ENCODE data around the gene GAA.

Gene GAA

DNA sequence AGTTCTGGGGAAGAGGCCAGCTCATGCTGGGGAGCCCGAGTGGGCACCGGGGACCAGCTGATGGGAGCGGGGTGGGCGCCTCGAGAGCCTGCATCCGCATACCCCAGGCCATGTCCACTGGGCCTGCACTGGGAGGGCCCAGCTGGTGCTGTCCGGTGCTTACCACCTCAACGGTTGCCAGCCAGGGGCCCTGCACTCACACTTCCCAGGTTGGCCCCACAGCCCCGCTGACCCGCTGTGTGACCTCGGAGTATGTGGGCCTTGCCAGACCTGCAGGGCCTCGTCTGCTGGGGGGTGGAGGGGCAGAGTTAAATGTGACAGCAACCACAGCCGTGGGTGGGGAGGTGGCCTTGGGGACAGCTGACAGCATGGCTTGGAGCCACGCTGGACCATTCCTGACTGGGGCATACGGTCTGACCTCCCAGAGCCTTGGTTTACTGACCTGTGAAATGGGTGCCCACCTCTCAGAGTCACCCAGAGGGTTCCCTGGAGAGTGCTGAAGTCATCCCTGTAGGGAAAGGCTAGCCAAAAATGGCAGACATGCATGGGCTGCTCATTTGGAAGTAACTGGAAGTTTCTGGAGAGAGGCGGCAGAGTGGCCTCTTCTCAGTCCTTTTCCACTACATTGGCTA, 5.4 kb upstream of the GAA start:
- no peak overlapping the region for H3K27ac ChIP-seq (ENCODE audit: low read depth, low read length, poor library complexity, severe bottlenecking)
- peaks cover 7% of the 10 kb centered on the region for H3K4me1 ChIP-seq (ENCODE audit: insufficient read depth, low read length, severe bottlenecking)
- TF ChIP-seq, protein P1, sequence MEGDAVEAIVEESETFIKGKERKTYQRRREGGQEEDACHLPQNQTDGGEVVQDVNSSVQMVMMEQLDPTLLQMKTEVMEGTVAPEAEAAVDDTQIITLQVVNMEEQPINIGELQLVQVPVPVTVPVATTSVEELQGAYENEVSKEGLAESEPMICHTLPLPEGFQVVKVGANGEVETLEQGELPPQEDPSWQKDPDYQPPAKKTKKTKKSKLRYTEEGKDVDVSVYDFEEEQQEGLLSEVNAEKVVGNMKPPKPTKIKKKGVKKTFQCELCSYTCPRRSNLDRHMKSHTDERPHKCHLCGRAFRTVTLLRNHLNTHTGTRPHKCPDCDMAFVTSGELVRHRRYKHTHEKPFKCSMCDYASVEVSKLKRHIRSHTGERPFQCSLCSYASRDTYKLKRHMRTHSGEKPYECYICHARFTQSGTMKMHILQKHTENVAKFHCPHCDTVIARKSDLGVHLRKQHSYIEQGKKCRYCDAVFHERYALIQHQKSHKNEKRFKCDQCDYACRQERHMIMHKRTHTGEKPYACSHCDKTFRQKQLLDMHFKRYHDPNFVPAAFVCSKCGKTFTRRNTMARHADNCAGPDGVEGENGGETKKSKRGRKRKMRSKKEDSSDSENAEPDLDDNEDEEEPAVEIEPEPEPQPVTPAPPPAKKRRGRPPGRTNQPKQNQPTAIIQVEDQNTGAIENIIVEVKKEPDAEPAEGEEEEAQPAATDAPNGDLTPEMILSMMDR (IDR thresholded peaks at IDR 0.05; ENCODE audit: low read length): no peak
- TF ChIP-seq EZH2 (IDR thresholded peaks at IDR 0.05; ENCODE audit: borderline replicate concordance, low read length): no peak
- H3K36me3 ChIP-seq (ENCODE audit: insufficient read depth, low read length): no peaks in the 10 kb centered on the region
- no peaks in the 10 kb centered on the region for H3K27me3 ChIP-seq (ENCODE audit: insufficient read depth, low read length)
- H2AFZ ChIP-seq (ENCODE audit: low read length): no peak overlapping the region
- no peaks in the 10 kb centered on the region for H3K9me3 ChIP-seq (ENCODE audit: low read length)
- no peak overlapping the region for H3K4me3 ChIP-seq (ENCODE audit: low read depth, low read length, poor library complexity, severe bottlenecking)
- no peak overlapping the region for H3K9ac ChIP-seq (ENCODE audit: low read length)
- no peaks in the 10 kb centered on the region for H3K9me2 ChIP-seq (ENCODE audit: low read depth, low read length)
- no peaks in the 10 kb centered on the region for H3K79me2 ChIP-seq (ENCODE audit: insufficient read depth, low read length)
- H3K4me2 ChIP-seq (ENCODE audit: low read length): no peak overlapping the region
- no peaks in the 10 kb centered on the region for H4K20me1 ChIP-seq (ENCODE audit: insufficient read depth, low read length)
- no peaks in the 10 kb centered on the region for H3F3A ChIP-seq (ENCODE audit: insufficient read depth, low read length)

DNA sequence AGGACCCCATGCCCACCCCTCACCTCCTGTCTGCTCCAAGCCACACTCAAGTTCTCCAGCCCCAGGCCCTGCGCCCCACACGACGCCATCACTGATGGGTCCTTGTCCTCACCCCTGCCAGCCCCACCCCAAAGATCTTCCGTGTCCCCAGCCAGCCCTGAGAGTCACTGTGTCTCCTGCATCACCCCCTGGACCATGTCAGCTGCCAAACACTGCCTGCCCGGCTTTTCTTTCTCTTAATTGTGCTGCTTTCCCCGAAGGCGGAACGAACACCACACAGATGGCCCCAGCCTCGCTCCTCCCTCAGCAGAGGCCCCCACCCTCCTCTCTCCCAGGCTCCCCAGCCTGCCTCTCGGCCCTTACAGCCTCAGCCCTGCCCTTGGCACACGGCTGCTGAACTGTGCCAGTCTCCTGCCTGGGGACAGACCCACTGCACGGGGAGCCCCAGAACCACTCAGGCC, 4.8 kb upstream of the GAA start:
- H3K36me3 ChIP-seq (ENCODE audit: insufficient read depth, low read length): no peaks in the 10 kb centered on the region
- no peaks in the 10 kb centered on the region for H3K79me2 ChIP-seq (ENCODE audit: insufficient read depth, low read length)
- H3K27me3 ChIP-seq (ENCODE audit: insufficient read depth, low read length): no peaks in the 10 kb centered on the region
- no peaks in the 10 kb centered on the region for H4K20me1 ChIP-seq (ENCODE audit: insufficient read depth, low read length)
- no peak overlapping the region for H3K27ac ChIP-seq (ENCODE audit: low read depth, low read length, poor library complexity, severe bottlenecking)
- no peak for TF ChIP-seq EZH2 (IDR thresholded peaks at IDR 0.05; ENCODE audit: borderline replicate concordance, low read length)
- TF ChIP-seq, protein P1 (IDR thresholded peaks at IDR 0.05; ENCODE audit: low read length): no peak
- H3K9me2 ChIP-seq (ENCODE audit: low read depth, low read length): no peaks in the 10 kb centered on the region
- H2AFZ ChIP-seq (ENCODE audit: low read length): no peak overlapping the region
- no peak overlapping the region for H3K4me2 ChIP-seq (ENCODE audit: low read length)
- H3K4me1 ChIP-seq (ENCODE audit: insufficient read depth, low read length, severe bottlenecking): peaks cover 8% of the 10 kb centered on the region
- no peak overlapping the region for H3K4me3 ChIP-seq (ENCODE audit: low read depth, low read length, poor library complexity, severe bottlenecking)
- no peaks in the 10 kb centered on the region for H3F3A ChIP-seq (ENCODE audit: insufficient read depth, low read length)
- H3K9ac ChIP-seq (ENCODE audit: low read length): no peak overlapping the region
- H3K9me3 ChIP-seq (ENCODE audit: low read length): no peaks in the 10 kb centered on the region

GRCh38 chr17:80097127-80097621, 4.2 kb upstream of the GAA start:
- H3K4me1 ChIP-seq (ENCODE audit: insufficient read depth, low read length, severe bottlenecking): peaks cover 14% of the 10 kb centered on the region
- TF ChIP-seq, protein P1 (IDR thresholded peaks at IDR 0.05; ENCODE audit: low read length): no peak
- no peak for TF ChIP-seq EZH2 (IDR thresholded peaks at IDR 0.05; ENCODE audit: borderline replicate concordance, low read length)
- no peaks in the 10 kb centered on the region for H3K27me3 ChIP-seq (ENCODE audit: insufficient read depth, low read length)

More at GRCh38 chr17:80097127-80097621, 4.2 kb upstream of the GAA start:
- H3K79me2 ChIP-seq (ENCODE audit: insufficient read depth, low read length): no peaks in the 10 kb centered on the region
- no peak overlapping the region for H2AFZ ChIP-seq (ENCODE audit: low read length)
- no peaks in the 10 kb centered on the region for H4K20me1 ChIP-seq (ENCODE audit: insufficient read depth, low read length)
- no peak overlapping the region for H3K4me3 ChIP-seq (ENCODE audit: low read depth, low read length, poor library complexity, severe bottlenecking)
- H3F3A ChIP-seq (ENCODE audit: insufficient read depth, low read length): no peaks in the 10 kb centered on the region
- H3K27ac ChIP-seq (ENCODE audit: low read depth, low read length, poor library complexity, severe bottlenecking): no peak overlapping the region
- H3K36me3 ChIP-seq (ENCODE audit: insufficient read depth, low read length): no peaks in the 10 kb centered on the region
- no peak overlapping the region for H3K9ac ChIP-seq (ENCODE audit: low read length)
- no peaks in the 10 kb centered on the region for H3K9me2 ChIP-seq (ENCODE audit: low read depth, low read length)
- H3K4me2 ChIP-seq (ENCODE audit: low read length): no peak overlapping the region
- H3K9me3 ChIP-seq (ENCODE audit: low read length): no peaks in the 10 kb centered on the region

Data from OCI-LY1 (cell line).